A673 (cell line): ENCODE results near the gene CHMP1A.

ENCODE experiments used
- EZH2 ChIP-seq: fragments of 200-600 bp; sonication (generic); IDR thresholded peaks from 2 replicates; pipeline ENCODE4 v1.6.1; 2017; ENCODE audit warnings: borderline replicate concordance, low read depth, mild to moderate bottlenecking, mixed read lengths, antibody characterized with exemption, low read length; ENCODE audit not compliant: poor library complexity, severe bottlenecking
- TF ChIP-seq, protein P1 (sequence below): fragments of 300-800, 200-600 bp; sonication (generic); conservative IDR thresholded peaks from 2 replicates; pipeline ENCODE4 v1.5.1; 2017; ENCODE audit warnings: low read depth, mild to moderate bottlenecking, antibody characterized with exemption, low read length, moderate library complexity, mixed read lengths

DNA sequence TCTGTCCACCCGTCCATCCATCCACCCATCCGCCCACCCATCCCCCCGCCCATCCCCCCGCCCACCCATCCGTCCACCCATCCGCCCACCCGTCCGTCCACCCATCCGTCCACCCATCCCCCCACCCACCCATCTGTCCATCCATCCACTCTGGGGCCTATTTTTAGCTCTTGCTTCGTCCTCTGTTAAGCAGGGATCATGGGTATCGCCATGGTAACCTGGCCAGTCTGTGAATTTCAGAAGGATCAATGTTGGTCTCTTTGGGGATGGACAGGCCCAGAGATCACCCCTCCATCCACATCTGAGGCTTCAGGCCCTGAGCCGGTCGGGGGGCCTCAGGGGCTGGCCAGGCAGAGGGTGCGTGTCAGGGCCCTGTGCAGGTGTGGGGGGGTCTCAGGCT lies 59.3 kb downstream of the CHMP1A start:
- TF ChIP-seq, protein P1, sequence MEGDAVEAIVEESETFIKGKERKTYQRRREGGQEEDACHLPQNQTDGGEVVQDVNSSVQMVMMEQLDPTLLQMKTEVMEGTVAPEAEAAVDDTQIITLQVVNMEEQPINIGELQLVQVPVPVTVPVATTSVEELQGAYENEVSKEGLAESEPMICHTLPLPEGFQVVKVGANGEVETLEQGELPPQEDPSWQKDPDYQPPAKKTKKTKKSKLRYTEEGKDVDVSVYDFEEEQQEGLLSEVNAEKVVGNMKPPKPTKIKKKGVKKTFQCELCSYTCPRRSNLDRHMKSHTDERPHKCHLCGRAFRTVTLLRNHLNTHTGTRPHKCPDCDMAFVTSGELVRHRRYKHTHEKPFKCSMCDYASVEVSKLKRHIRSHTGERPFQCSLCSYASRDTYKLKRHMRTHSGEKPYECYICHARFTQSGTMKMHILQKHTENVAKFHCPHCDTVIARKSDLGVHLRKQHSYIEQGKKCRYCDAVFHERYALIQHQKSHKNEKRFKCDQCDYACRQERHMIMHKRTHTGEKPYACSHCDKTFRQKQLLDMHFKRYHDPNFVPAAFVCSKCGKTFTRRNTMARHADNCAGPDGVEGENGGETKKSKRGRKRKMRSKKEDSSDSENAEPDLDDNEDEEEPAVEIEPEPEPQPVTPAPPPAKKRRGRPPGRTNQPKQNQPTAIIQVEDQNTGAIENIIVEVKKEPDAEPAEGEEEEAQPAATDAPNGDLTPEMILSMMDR = no peak
- TF ChIP-seq EZH2 = no peak
